C4-2B (cell line): ENCODE measurements around the gene SCUBE2.

Experiments used
- CTCF ChIP-seq: fragments of 450-650 bp; conservative IDR thresholded peaks from 2 replicates; pipeline ENCODE4 v1.5.1; 2017; ENCODE audit warnings: mild to moderate bottlenecking
- ZFX ChIP-seq: fragments of 450-650 bp; IDR thresholded peaks from 2 replicates; pipeline ENCODE4 v1.6.1; 2017

DNA sequence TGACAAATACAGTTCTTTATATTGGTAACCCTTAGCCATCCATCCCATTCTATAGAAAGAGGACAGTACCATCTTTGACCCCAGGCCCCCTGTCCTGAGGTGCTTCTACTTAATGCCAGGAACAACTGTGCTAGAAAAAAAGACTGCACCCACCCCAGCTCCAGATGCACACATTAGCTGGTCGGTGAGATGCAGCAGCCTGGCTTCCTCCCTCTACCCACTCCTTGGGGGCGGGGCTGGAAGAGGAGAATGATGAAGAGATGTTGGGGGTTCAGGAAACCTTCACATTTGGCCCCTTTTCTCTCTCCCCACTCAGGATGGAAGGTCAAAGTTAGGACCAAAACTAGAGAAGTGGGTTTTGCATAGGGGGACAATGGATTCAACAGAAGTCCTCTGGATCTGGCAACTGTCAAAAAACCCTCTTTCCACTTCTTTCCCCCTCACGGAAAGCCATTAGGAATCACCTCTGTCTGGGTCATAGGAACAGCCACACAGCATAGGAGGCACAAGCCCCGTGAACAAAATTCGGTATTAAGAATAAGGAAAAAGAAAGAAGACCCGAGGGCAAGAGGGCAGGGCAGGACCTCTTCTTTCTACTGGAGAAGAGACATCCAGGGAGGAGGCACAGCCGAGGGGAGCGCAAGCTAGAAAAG, 88.4 kb downstream of the SCUBE2 start:
- TF ChIP-seq CTCF (no peak), ZFX (no peak)
